K562 (cell line): Measurements from ENCODE around the gene SRCIN1. TPM values are rescaled to one million over a fixed set of nuclear protein-coding genes. Genes with fewer than 3 reads are reported as not detected.

ENCODE experiments used
- CTCFL ChIP-seq: IDR thresholded peaks from 2 replicates; pipeline ENCODE4 v1.6.1; 2011; ENCODE audit warnings: borderline replicate concordance, low read depth, mild to moderate bottlenecking, moderate library complexity, low read length; ENCODE audit not compliant: insufficient read depth, poor library complexity, severe bottlenecking
- DIDO1 ChIP-seq: fragments of 450-650 bp; IDR thresholded peaks from 2 replicates; pipeline ENCODE4 v1.6.1; 2016; ENCODE audit warnings: low read depth, missing biosample characterization, missing genetic modification characterization
- E2F5 ChIP-seq: sonication (generic); formaldehyde crosslinking; IDR thresholded peaks from 2 replicates; pipeline ENCODE4 v1.8.0; 2022; ENCODE audit warnings: mild to moderate bottlenecking, missing genetic modification reagents
- FOXA1 ChIP-seq: fragments of 450-650 bp; IDR thresholded peaks from 2 replicates; pipeline ENCODE4 v1.6.1; 2016; ENCODE audit warnings: mild to moderate bottlenecking, borderline replicate concordance
- HNRNPK ChIP-seq: fragments of 200-400 bp; formaldehyde crosslinking; IDR thresholded peaks from one replicate; pipeline ENCODE4 v1.6.1; 2018; ENCODE audit warnings: mild to moderate bottlenecking, low read depth, low read length; ENCODE audit not compliant: poor library complexity, severe bottlenecking
- KLF10 ChIP-seq: fragments of 250-450 bp; sonication (Bioruptor Pico); IDR thresholded peaks from 2 replicates; pipeline ENCODE4 v1.6.1; 2021; ENCODE audit warnings: matching md5 sums
- MECOM ChIP-seq: fragments of 250-450 bp; sonication (Bioruptor Pico); IDR thresholded peaks from 2 replicates; pipeline ENCODE4 v1.8.0; 2022; ENCODE audit warnings: inconsistent platforms
- MIER1 ChIP-seq: fragments of 450-650 bp; IDR thresholded peaks from 2 replicates; pipeline ENCODE4 v1.6.1; 2016; ENCODE audit warnings: antibody characterized with exemption, mild to moderate bottlenecking, low read depth
- MTA1 ChIP-seq: fragments of 450-650 bp; IDR thresholded peaks from 2 replicates; pipeline ENCODE4 v1.6.1; 2017; ENCODE audit warnings: borderline replicate concordance
- NFATC3 ChIP-seq: fragments of 450-650 bp; IDR thresholded peaks from 2 replicates; pipeline ENCODE4 v1.6.1; 2017; ENCODE audit warnings: mild to moderate bottlenecking
- NFXL1 ChIP-seq: fragments of 450-650 bp; formaldehyde crosslinking; IDR thresholded peaks from 2 replicates; pipeline ENCODE4 v1.4.0; 2021; ENCODE audit warnings: mild to moderate bottlenecking
- POLR3G ChIP-seq: IDR thresholded peaks from 2 replicates; pipeline ENCODE4 v1.6.1; 2011; ENCODE audit not compliant: insufficient read length, insufficient replicate concordance; ENCODE audit errors: extremely low read depth
- SLC30A9 ChIP-seq: fragments of 250-450 bp; sonication (Bioruptor Pico); IDR thresholded peaks from 2 replicates; pipeline ENCODE4 v1.8.0; 2022; ENCODE audit warnings: mild to moderate bottlenecking, moderate library complexity
- STAT5A ChIP-seq: IDR thresholded peaks from 2 replicates; pipeline ENCODE4 v1.6.1; 2012; ENCODE audit warnings: low read length, inconsistent platforms, borderline replicate concordance
- TEAD4 ChIP-seq, 2 experiments: sonication (generic) in 1 of 2; formaldehyde crosslinking in 1 of 2; IDR thresholded peaks; 2 replicates each; pipeline versions ENCODE4 v1.6.1 to v1.8.0; 2012 to 2022; ENCODE audit warnings: borderline replicate concordance in 1 of 2, inconsistent platforms in 1 of 2, low read length in 1 of 2, mild to moderate bottlenecking in 1 of 2, missing genetic modification reagents in 1 of 2
- TFE3 ChIP-seq: fragments of 450-650 bp; formaldehyde crosslinking; IDR thresholded peaks from 2 replicates; pipeline ENCODE4 v1.4.0; 2020; ENCODE audit warnings: mild to moderate bottlenecking, mixed read lengths
- TRIM28 ChIP-seq: fragments of 450-650 bp; IDR thresholded peaks from 2 replicates; pipeline ENCODE4 v1.6.1; 2017
- TSC22D4 ChIP-seq: fragments of 450-650 bp; IDR thresholded peaks from 2 replicates; pipeline ENCODE4 v1.6.1; 2016; ENCODE audit warnings: missing genetic modification characterization, missing biosample characterization, control low read depth
- XRCC3 ChIP-seq: fragments of 450-650 bp; IDR thresholded peaks from 2 replicates; pipeline ENCODE4 v1.6.1; 2017; ENCODE audit warnings: mild to moderate bottlenecking, moderate library complexity
- YBX1 ChIP-seq: fragments of 450-650 bp; IDR thresholded peaks from 2 replicates; pipeline ENCODE4 v1.7.1; 2016; ENCODE audit warnings: mild to moderate bottlenecking
- ZBTB49 ChIP-seq: sonication (generic); formaldehyde crosslinking; IDR thresholded peaks from 2 replicates; pipeline ENCODE4 v1.8.0; 2022; ENCODE audit warnings: missing genetic modification reagents, mild to moderate bottlenecking, borderline replicate concordance
- ZNF197 ChIP-seq: fragments of 200-800 bp; sonication (Bioruptor generic); IDR thresholded peaks from 2 replicates; pipeline ENCODE4 v1.6.1; 2016; ENCODE audit warnings: low read depth, missing genetic modification characterization, missing compliant biosample characterization
- ZNF316 ChIP-seq: fragments of 450-650 bp; IDR thresholded peaks from 2 replicates; pipeline ENCODE4 v1.6.1; 2016
- ZNF583 ChIP-seq: fragments of 250-450 bp; sonication (Bioruptor Pico); IDR thresholded peaks from 2 replicates; pipeline ENCODE4 v1.4.0; 2020
- ZSCAN32 ChIP-seq: fragments of 450-650 bp; formaldehyde crosslinking; IDR thresholded peaks from 2 replicates; pipeline ENCODE4 v1.4.0; 2020; ENCODE audit warnings: mild to moderate bottlenecking, moderate library complexity
- polyA plus RNA-seq, 8 experiments: library from polyadenylated mRNA; depleted of rRNA in 4 of 8; stranded (reverse) in 5 of 8; unstranded in 3 of 8; fragments of >200 nt; fragmentation: Nextera tagmentation in 2 of 8; fragmentation: Illumina TruSeq in 1 of 8; extraction: Ambion mirVana in 2 of 8; extraction: Trizol in 1 of 8; gene quantifications; 2 replicates each; pipeline versions ENCODE4 v1.2.1 to v1.2.3, GENCODE V29; 2011 to 2014; ENCODE audit warnings: inconsistent platforms in 1 of 8, missing spikeins in 1 of 8
- total RNA-seq, 7 experiments: library from RNA; depleted of rRNA in 6 of 7; stranded (reverse); fragments of >200 nt in 6 of 7; fragmentation: Illumina TruSeq in 2 of 7; extraction: Trizol in 2 of 7; gene quantifications; 2 replicates each; pipeline versions ENCODE4 v1.2.1 to v1.2.3, GENCODE V29; 2011 to 2021; ENCODE audit warnings: low replicate concordance in 1 of 7

SRCIN1 gene
- total and polyA plus RNA-seq, 9 of the 15 experiments (the other 6 are each of a cell fraction or from before 2014, with no cell fraction given) = 0.09 to 0.33 (median 0.13) TPM; not detected in 6

GRCh38 chr17:38598536-38598935 lies 7.2 kb downstream of the SRCIN1 start (continued):
- TF ChIP-seq STAT5A (no peak; the same call in 1 of the 2 replicates), ZBTB49 (CRISPR knock-in tag) (no peak), TRIM28 (no peak), ZNF316 (no peak), ZNF197 (CRISPR knock-in tag) (no peak), KLF10 (CRISPR knock-in tag) (no peak), FOXA1 (no peak), POLR3G (no peak), HNRNPK (no peak), TFE3 (CRISPR knock-in tag) (no peak), TSC22D4 (no peak), NFXL1 (CRISPR knock-in tag) (no peak), MECOM (CRISPR knock-in tag) (no peak), MIER1 (no peak), SLC30A9 (CRISPR knock-in tag) (no peak), TEAD4 (IDR thresholded peaks at IDR 0.05; ENCODE audit: low read length) (peak; percentile 62), TEAD4 (CRISPR knock-in tag; IDR thresholded peaks at IDR 0.05; ENCODE audit: borderline replicate concordance) (no peak), YBX1 (no peak), E2F5 (CRISPR knock-in tag) (no peak), ZSCAN32 (CRISPR knock-in tag) (no peak), MTA1 (peak; percentile 82; the same call in 1 of the 2 replicates), DIDO1 (tag) (no peak), ZNF583 (no peak), NFATC3 (no peak), CTCFL (no peak), XRCC3 (no peak)
